Measurements from ENCODE around the gene DNAH1. TPM values are rescaled to one million over a fixed set of nuclear protein-coding genes. Genes with fewer than 3 reads are reported as not detected.

Gene DNAH1
- total RNA-seq, 4 donors from 2014 or later: 3.2 to 8.1 (median 6.2) TPM

DNA sequence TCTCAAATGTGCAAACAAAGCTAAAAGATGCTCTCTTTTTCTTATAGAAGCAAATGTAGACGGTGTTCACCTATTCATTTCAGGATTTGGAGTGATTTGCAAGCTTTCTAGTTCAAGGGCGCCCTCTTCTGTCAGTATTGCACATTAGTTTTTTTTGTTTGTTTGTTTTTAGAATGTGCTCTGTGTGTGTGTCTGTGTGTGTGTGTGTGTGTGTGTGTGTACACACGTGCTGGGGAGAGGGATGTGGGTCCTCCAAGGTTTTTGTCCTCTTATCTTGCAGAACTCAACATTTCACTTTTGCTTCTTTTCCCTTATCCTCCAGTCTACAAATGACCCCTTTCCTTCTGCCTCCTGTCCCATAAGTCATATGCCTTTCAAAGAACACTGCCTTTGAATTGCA, 23.5 kb downstream of the DNAH1 start:
- Histone ChIP-seq H3K4me3 (no peak overlapping the region), H3K36me3 (peaks cover 0 to 18% of the 10 kb centered on the region in 2 donors), H3K9me3 (no peaks in the 10 kb centered on the region), H3K27ac (no peak overlapping the region), H3K4me1 (no peaks in the 10 kb centered on the region), H3K27me3 (no peaks in the 10 kb centered on the region)
- no peak for TF ChIP-seq POLR2A (IDR thresholded peaks at IDR 0.05)
- peak in 3 of 4 experiments; percentile 72 to 82 (median 75) for TF ChIP-seq CTCF (IDR thresholded peaks at IDR 0.05)
- 0% methylated on average over 3 of the region's 3 CpGs for WGBS, 2 donors (ENCODE audit: low coverage in 1 of 2)
- peak; percentile 31 for ATAC-seq

DNA sequence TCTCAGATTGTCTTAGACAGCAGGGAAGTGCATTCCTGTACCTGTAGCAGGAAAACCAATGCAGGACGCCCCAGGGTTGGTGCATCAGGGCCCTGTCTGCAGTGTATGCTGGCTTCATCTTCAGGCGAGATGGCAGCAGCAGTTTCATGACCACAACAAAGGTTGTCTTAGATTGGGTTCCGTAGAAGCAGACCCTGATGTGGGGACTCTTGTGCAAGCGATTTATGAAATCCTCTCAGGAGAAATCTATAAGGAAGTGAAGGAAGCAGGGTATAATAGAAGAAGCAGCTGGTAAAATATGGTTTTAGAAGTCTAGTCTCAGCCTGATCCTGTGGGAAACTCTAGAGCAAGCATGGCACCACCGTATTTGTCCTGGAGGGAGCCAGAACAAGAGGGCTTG, 25.0 kb downstream of the DNAH1 start:
- Histone ChIP-seq H3K9me3 (no peaks in the 10 kb centered on the region), H3K4me1 (peaks cover 0 to 7% (median 0%) of the 10 kb centered on the region in 3 donors), H3K36me3 (peaks cover 0 to 27% of the 10 kb centered on the region in 2 donors), H3K27me3 (no peaks in the 10 kb centered on the region), H3K4me3 (no peak overlapping the region), H3K27ac (no peak overlapping the region)
- 85 to 93% methylated on average over 4 of the region's 5 CpGs for WGBS, 2 donors (ENCODE audit: low coverage in 1 of 2)
- ATAC-seq: no peak
- TF ChIP-seq POLR2AphosphoS5 (IDR thresholded peaks at IDR 0.05): no peak
- TF ChIP-seq CTCF (IDR thresholded peaks at IDR 0.05): no peak
- no peak for TF ChIP-seq POLR2A (IDR thresholded peaks at IDR 0.05)
- no peak for TF ChIP-seq EP300 (IDR thresholded peaks at IDR 0.05)

DNA sequence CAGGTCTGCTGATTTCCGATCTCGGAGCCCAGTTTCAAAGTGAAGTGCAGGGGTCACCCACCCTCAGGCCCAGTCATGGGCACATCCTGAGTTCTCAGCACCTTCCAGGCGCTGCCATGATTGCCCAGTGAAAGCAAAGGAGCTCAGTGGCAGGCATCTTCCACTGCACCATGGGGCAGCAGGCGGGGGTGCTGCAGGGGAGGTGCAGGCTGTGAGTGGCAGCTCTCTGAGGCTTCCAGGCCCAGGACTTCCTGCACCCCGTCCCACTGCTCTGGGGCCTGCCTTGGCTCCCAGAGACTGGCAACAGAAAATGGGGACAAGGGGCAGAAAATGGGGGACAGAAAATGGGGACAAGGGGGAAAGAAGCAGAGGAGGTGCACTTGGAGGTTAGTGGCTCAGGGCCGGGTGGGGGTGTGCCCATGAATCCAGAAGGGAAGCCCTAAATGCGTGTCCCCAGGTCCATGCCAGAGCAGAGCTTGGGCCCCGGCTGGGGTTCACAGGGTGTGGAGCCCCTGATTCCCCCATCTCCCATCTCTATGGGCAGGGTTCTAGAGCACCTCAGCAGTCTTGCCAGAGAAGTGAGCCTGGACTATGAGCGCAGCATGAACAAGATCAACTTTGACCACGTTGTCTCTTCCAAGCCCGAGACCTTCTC, 28.0 kb downstream of the DNAH1 start:
- Histone ChIP-seq H3K9me3 (no peaks in the 10 kb centered on the region), H3K36me3 (peaks cover 0 to 32% of the 10 kb centered on the region in 2 donors), H3K27me3 (no peaks in the 10 kb centered on the region), H3K4me1 (peaks cover 0 to 18% (median 0%) of the 10 kb centered on the region in 3 donors), H3K27ac (no peak overlapping the region), H3K4me3 (no peak overlapping the region)
- TF ChIP-seq EP300 (IDR thresholded peaks at IDR 0.05): no peak
- no peak for TF ChIP-seq CTCF (IDR thresholded peaks at IDR 0.05)
- TF ChIP-seq POLR2AphosphoS5 (IDR thresholded peaks at IDR 0.05): no peak
- TF ChIP-seq POLR2A (IDR thresholded peaks at IDR 0.05): no peak
- ATAC-seq: no peak
- 88 to 100% methylated on average over 1 to 3 of the region's 11 CpGs for WGBS, 2 donors (ENCODE audit: low coverage in 1 of 2)

- no CpG with 5 or more reads among the region's 9 CpGs for WGBS, 2 donors (ENCODE audit: low coverage in 1 of 2)
- no peak for ATAC-seq
- H3K36me3 ChIP-seq: peaks cover 0 to 48% of the 10 kb centered on the region in 2 donors
- H3K9me3 ChIP-seq: no peaks in the 10 kb centered on the region
- peaks cover 0 to 18% (median 0%) of the 10 kb centered on the region in 3 donors for H3K4me1 ChIP-seq
- H3K27ac ChIP-seq: no peak overlapping the region
- no peak overlapping the region for H3K4me3 ChIP-seq
- no peak for TF ChIP-seq EP300 (IDR thresholded peaks at IDR 0.05)
- TF ChIP-seq CTCF (IDR thresholded peaks at IDR 0.05): no peak
- no peak for TF ChIP-seq POLR2AphosphoS5 (IDR thresholded peaks at IDR 0.05)
- no peak for TF ChIP-seq POLR2A (IDR thresholded peaks at IDR 0.05)
- no peaks in the 10 kb centered on the region for H3K27me3 ChIP-seq
These were observed 29.5 kb downstream of the DNAH1 start for GRCh38 chr3:52345521-52346109.

Measured in gastroesophageal sphincter (tissue), 4 donors.